Erythroblast (primary cell): ENCODE data around the gene IL7R.

Source experiments
- GATA1 ChIP-seq: IDR thresholded peaks from 2 replicates; pipeline ENCODE4 v1.6.1; 2011; ENCODE audit warnings: low read depth, mild to moderate bottlenecking, control low read depth, low read length, moderate library complexity
- POLR2A ChIP-seq: IDR thresholded peaks from 2 replicates; pipeline ENCODE4 v1.6.1; 2011; ENCODE audit warnings: mild to moderate bottlenecking, low read length

DNA sequence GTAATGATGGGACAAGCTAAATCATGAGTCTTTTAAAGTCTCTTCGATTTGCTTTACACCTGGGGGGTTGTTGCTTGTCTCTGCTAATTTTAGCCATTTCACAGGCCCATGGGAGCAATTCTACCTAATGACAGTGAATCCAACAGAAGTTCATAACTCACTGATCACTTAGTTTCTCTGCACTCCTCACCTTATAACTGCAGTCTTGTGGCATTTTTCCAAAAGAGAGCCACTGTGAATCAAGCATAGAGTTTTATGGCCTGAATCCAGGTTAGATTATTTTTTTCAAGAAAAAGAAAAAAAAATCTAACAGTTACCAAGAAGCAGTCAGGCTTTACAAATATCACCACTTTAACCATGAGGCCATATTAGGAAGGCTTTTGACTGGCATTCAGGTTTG is 1.5 kb upstream of the IL7R start:
- TF ChIP-seq POLR2A = no peak
- no peak for TF ChIP-seq GATA1
